GM23248 (cell line): ENCODE data around the gene AIP. TPM values are rescaled to one million over a fixed set of nuclear protein-coding genes. Genes with fewer than 3 reads are reported as not detected.

Experiments used
- DNase-seq: peaks from one replicate; pipeline ENCODE4 v3.0.0-alpha.2; 2015
- H2AFZ ChIP-seq: fragments of 200-600 bp; sonication (generic); 2 replicates; pipeline ENCODE4 v1.6.1; 2016; ENCODE audit warnings: antibody characterized with exemption
- H3F3A ChIP-seq: fragments of 200-600 bp; sonication (generic); 2 replicates; pipeline ENCODE4 v1.6.1; 2016; ENCODE audit warnings: mild to moderate bottlenecking, antibody characterized with exemption, mixed run types; ENCODE audit not compliant: insufficient read depth
- H3K27ac ChIP-seq: fragments of 200-600 bp; sonication (generic); 2 replicates; pipeline ENCODE4 v1.5.1; 2016; ENCODE audit warnings: mild to moderate bottlenecking
- H3K27me3 ChIP-seq: fragments of 200-600 bp; sonication (generic); replicated peaks from 2 replicates; pipeline ENCODE4 v1.6.1; 2016; ENCODE audit warnings: mild to moderate bottlenecking; ENCODE audit not compliant: insufficient read depth
- H3K36me3 ChIP-seq: fragments of 200-600 bp; sonication (generic); 2 replicates; pipeline ENCODE4 v1.6.1; 2016; ENCODE audit warnings: low read depth, mild to moderate bottlenecking
- H3K4me1 ChIP-seq: fragments of 200-600 bp; sonication (generic); 2 replicates; pipeline ENCODE4 v1.6.1; 2016; ENCODE audit warnings: mild to moderate bottlenecking; ENCODE audit not compliant: insufficient read depth
- H3K4me2 ChIP-seq: fragments of 200-600 bp; sonication (generic); one replicate; pipeline ENCODE4 v1.6.1; 2016; ENCODE audit warnings: mild to moderate bottlenecking; ENCODE audit not compliant: unreplicated experiment
- H3K4me3 ChIP-seq: fragments of 200-600 bp; sonication (generic); 2 replicates; pipeline ENCODE4 v1.5.1; 2016; ENCODE audit warnings: mild to moderate bottlenecking
- H3K79me2 ChIP-seq: fragments of 200-600 bp; sonication (generic); 2 replicates; pipeline ENCODE4 v1.6.1; 2016; ENCODE audit warnings: mild to moderate bottlenecking; ENCODE audit not compliant: insufficient read depth
- H3K9ac ChIP-seq: fragments of 200-600 bp; sonication (generic); 2 replicates; pipeline ENCODE4 v1.6.1; 2016; ENCODE audit warnings: mild to moderate bottlenecking
- H3K9me2 ChIP-seq: fragments of 200-600 bp; sonication (generic); 2 replicates; pipeline ENCODE4 v1.6.1; 2016; ENCODE audit warnings: mixed run types, mild to moderate bottlenecking, moderate library complexity; ENCODE audit not compliant: insufficient read depth
- H3K9me3 ChIP-seq: fragments of 200-600 bp; sonication (generic); one replicate; pipeline ENCODE4 v1.6.1; 2017; ENCODE audit warnings: low read depth
- H4K20me1 ChIP-seq: fragments of 200-600 bp; sonication (generic); 2 replicates; pipeline ENCODE4 v1.6.0; 2016; ENCODE audit not compliant: insufficient read depth
- EZH2 ChIP-seq: fragments of 200-600 bp; sonication (generic); IDR thresholded peaks from 2 replicates; pipeline ENCODE4 v1.6.1; 2018; ENCODE audit warnings: antibody characterized with exemption, mild to moderate bottlenecking; ENCODE audit not compliant: insufficient read depth, poor library complexity, severe bottlenecking
- EZH2phosphoT487 ChIP-seq: fragments of 200-600 bp; sonication (generic); IDR thresholded peaks from 2 replicates; pipeline ENCODE4 v1.6.1; 2018; ENCODE audit warnings: antibody characterized with exemption, moderate library complexity, mild to moderate bottlenecking, low read depth; ENCODE audit not compliant: insufficient read depth
- WGBS, 2 experiments: methylation state at CpG; one replicate each; pipeline ENCODE4 v1.1.6; 2015 to 2017; ENCODE audit warnings: low lambda C conversion rate in 2 of 2, low coverage in 1 of 2; ENCODE audit errors: missing lambda C conversion rate in 2 of 2; 5-methylcytosine and 5-hydroxymethylcytosine counted together
- in situ Hi-C: fragments of 300-500 bp; cut with MboI; formaldehyde crosslinking; loops from 2 replicates; pipeline ENCODE4 v1.15.0; 2020
- polyA plus RNA-seq: library from polyadenylated mRNA; unstranded; fragments of >200 nt; fragmentation: Nextera tagmentation; extraction: Ambion mirVana; gene quantifications from 2 replicates; pipeline ENCODE4 v1.2.1, GENCODE V29; 2016
- total RNA-seq: library from RNA; depleted of rRNA; stranded (reverse); fragments of >200 nt; shearing (Covaris generic); gene quantifications from 2 replicates; pipeline ENCODE4 v1.2.3, GENCODE V29; 2014

The AIP gene
- total and polyA plus RNA-seq, 2 experiments from 2014 or later = 56.1 to 58.5 TPM

- in situ Hi-C loops = no loop called here
These were observed 8.6 kb downstream of the AIP start for GRCh38 chr11:67491276-67492068.

DNA sequence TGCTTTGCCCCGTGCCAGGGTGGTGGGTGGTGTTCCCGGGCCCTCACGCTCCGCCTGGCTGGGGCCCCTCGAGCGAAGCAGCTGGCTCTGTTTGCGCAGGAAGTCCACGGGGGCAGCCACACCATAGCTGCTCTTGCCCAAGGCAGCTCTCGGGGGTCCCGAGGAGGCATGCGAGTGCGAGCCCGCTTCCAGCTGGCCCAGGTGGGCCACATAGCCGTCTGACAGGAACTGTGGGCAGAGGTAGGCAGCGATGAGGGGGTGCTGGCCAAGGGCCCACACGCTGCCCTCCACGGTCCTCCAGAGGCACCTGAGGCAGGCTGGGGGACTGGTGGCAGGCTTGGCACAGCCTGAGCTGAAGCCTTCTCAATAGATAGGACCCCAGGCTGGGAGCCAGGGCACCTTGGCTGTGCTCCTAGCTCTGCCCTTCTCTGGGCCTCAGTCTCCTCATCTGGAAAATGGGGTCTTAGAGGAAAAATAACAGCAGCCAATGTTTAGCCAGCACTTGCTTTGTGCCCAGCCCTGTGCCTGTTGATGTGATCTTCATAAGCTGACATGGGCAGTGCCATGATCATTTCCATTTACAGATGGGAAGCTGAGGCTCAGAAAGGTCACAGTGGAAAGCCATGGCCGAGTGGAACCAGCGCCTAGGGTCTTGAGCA is 9.4 kb downstream of the AIP start:
- no peak overlapping the region for H3K9ac ChIP-seq
- no peaks in the 10 kb centered on the region for H3K9me3 ChIP-seq
- no peaks in the 10 kb centered on the region for H3K36me3 ChIP-seq
- DNase-seq = no peak
- H3K4me2 ChIP-seq = no peak overlapping the region
- H3K27me3 ChIP-seq = no peaks in the 10 kb centered on the region
- no peaks in the 10 kb centered on the region for H4K20me1 ChIP-seq
- H3K4me3 ChIP-seq = no peak overlapping the region
- in situ Hi-C loops = no loop called here
- WGBS, 2 experiments = 78 to 85% methylated on average over 19 of the region's 19 CpGs
- H3F3A ChIP-seq = no peaks in the 10 kb centered on the region
- no peaks in the 10 kb centered on the region for H3K79me2 ChIP-seq
- no peak for TF ChIP-seq EZH2
- TF ChIP-seq EZH2phosphoT487 = no peak
- H3K9me2 ChIP-seq = no peaks in the 10 kb centered on the region
- H3K4me1 ChIP-seq = no peaks in the 10 kb centered on the region
- no peak overlapping the region for H2AFZ ChIP-seq
- H3K27ac ChIP-seq = no peak overlapping the region

More at GRCh38 chr11:67491276-67492068, 8.6 kb downstream of the AIP start:
- H3K4me3 ChIP-seq = no peak overlapping the region
- H3F3A ChIP-seq = no peaks in the 10 kb centered on the region
- no peak for DNase-seq
- 0 out of 2 replicates have a peak, but pooled peaks cover 5% of the 10 kb centered on the region for H3K79me2 ChIP-seq
- H3K9me3 ChIP-seq = no peaks in the 10 kb centered on the region
- no peaks in the 10 kb centered on the region for H4K20me1 ChIP-seq
- no peaks in the 10 kb centered on the region for H3K27me3 ChIP-seq
- no peak overlapping the region for H3K9ac ChIP-seq
- H3K4me2 ChIP-seq = no peak overlapping the region
- H3K27ac ChIP-seq = no peak overlapping the region
- H3K36me3 ChIP-seq = no peaks in the 10 kb centered on the region
- no peaks in the 10 kb centered on the region for H3K9me2 ChIP-seq
- WGBS, 2 experiments = 88 to 90% methylated on average over 19 to 24 of the region's 24 CpGs
- no peak overlapping the region for H2AFZ ChIP-seq
- TF ChIP-seq EZH2phosphoT487 (no peak), EZH2 (no peak)
- no peaks in the 10 kb centered on the region for H3K4me1 ChIP-seq

GRCh38 chr11:67492801-67493547 is 10.1 kb downstream of the AIP start:
- DNase-seq = no peak
- Histone ChIP-seq H3K79me2 (no peaks in the 10 kb centered on the region), H3K27ac (no peak overlapping the region), H3K4me1 (no peaks in the 10 kb centered on the region), H3F3A (no peaks in the 10 kb centered on the region), H3K9me3 (no peaks in the 10 kb centered on the region), H3K36me3 (no peaks in the 10 kb centered on the region), H3K27me3 (no peaks in the 10 kb centered on the region), H3K9ac (no peak overlapping the region), H3K4me2 (no peak overlapping the region), H3K4me3 (no peak overlapping the region), H3K9me2 (no peaks in the 10 kb centered on the region), H2AFZ (no peak overlapping the region), H4K20me1 (no peaks in the 10 kb centered on the region)
- in situ Hi-C loops = no loop called here
- WGBS, 2 experiments = 76 to 83% methylated on average over 32 to 46 of the region's 46 CpGs
- TF ChIP-seq EZH2phosphoT487 = no peak
- no peak for TF ChIP-seq EZH2

GRCh38 chr11:67493548-67494370 is 10.9 kb downstream of the AIP start:
- Histone ChIP-seq H3K36me3 (no peaks in the 10 kb centered on the region), H3K9me3 (no peaks in the 10 kb centered on the region), H3K27me3 (no peaks in the 10 kb centered on the region), H3K4me2 (no peak overlapping the region), H3K4me3 (no peak overlapping the region), H3K27ac (no peak overlapping the region), H2AFZ (no peak overlapping the region), H3K9ac (no peak overlapping the region), H4K20me1 (no peaks in the 10 kb centered on the region), H3K4me1 (no peaks in the 10 kb centered on the region), H3K79me2 (no peaks in the 10 kb centered on the region), H3F3A (no peaks in the 10 kb centered on the region), H3K9me2 (no peaks in the 10 kb centered on the region)
- TF ChIP-seq EZH2phosphoT487 (no peak), EZH2 (no peak)
- in situ Hi-C loops = no loop called here
- DNase-seq = no peak
- WGBS, 2 experiments = 95% methylated on average over 60 to 65 of the region's 65 CpGs
